Neural crest cell (in vitro differentiated cells): ENCODE data around the gene PTMA. TPM values are rescaled to one million over a fixed set of nuclear protein-coding genes. Genes with fewer than 3 reads are reported as not detected.

Experiments used
- DNase-seq: peaks from one replicate; pipeline ENCODE4 v3.0.0; 2021; ENCODE audit warnings: low read depth, mixed read lengths, low spot score
- H3K27ac Mint-ChIP-seq: one replicate; pipeline ENCODE4 v1.8.0; 2021; ENCODE audit warnings: mild to moderate bottlenecking, mixed read lengths; ENCODE audit not compliant: unreplicated experiment
- H3K27me3 Mint-ChIP-seq: 2 replicates; pipeline ENCODE4 v1.8.0; 2021; ENCODE audit warnings: low read depth, mild to moderate bottlenecking, mixed read lengths
- H3K36me3 Mint-ChIP-seq: 2 replicates; pipeline ENCODE4 v1.8.0; 2021; ENCODE audit warnings: low read depth, mild to moderate bottlenecking, mixed read lengths
- H3K4me1 Mint-ChIP-seq: 2 replicates; pipeline ENCODE4 v1.8.0; 2021; ENCODE audit warnings: mixed read lengths
- H3K4me3 Mint-ChIP-seq: one replicate; pipeline ENCODE4 v1.8.0; 2021; ENCODE audit warnings: mild to moderate bottlenecking, mixed read lengths
- H3K9me3 Mint-ChIP-seq: 2 replicates; pipeline ENCODE4 v1.8.0; 2021; ENCODE audit warnings: mixed read lengths
- CTCF ChIP-seq: fragments of 200-600 bp; sonication (generic); conservative IDR thresholded peaks from 2 replicates; pipeline ENCODE4 v1.5.0; 2021; ENCODE audit warnings: antibody characterized with exemption, mild to moderate bottlenecking
- total RNA-seq: library from RNA; stranded (reverse); gene quantifications from 2 replicates; pipeline ENCODE4 v1.2.1, GENCODE V29; 2021

Gene PTMA
- total RNA-seq, 1 donor from 2014 or later, result 1,415 TPM

- Mint-ChIP-seq H3K4me1 (peaks cover 32% of the 10 kb centered on the region), H3K36me3 (no peaks in the 10 kb centered on the region), H3K9me3 (no peaks in the 10 kb centered on the region), H3K27ac (peak overlapping the region; percentile 70), H3K27me3 (no peaks in the 10 kb centered on the region), H3K4me3 (peak overlapping the region; percentile 50)
- peak; percentile 56 for TF ChIP-seq CTCF
- peak; percentile 76 for DNase-seq
These were observed 21.0 kb upstream of the PTMA start for GRCh38 chr2:231687133-231687852.

- no peak for DNase-seq
- H3K27ac Mint-ChIP-seq, result peak overlapping the region; percentile 67
- peaks cover 26% of the 10 kb centered on the region for H3K4me1 Mint-ChIP-seq
- no peak for TF ChIP-seq CTCF
- H3K4me3 Mint-ChIP-seq, result peak overlapping the region; percentile 50
- H3K9me3 Mint-ChIP-seq, result no peaks in the 10 kb centered on the region
- H3K27me3 Mint-ChIP-seq, result no peaks in the 10 kb centered on the region
- no peaks in the 10 kb centered on the region for H3K36me3 Mint-ChIP-seq
These were observed 20.4 kb upstream of the PTMA start for GRCh38 chr2:231687961-231688360.

- Mint-ChIP-seq H3K4me1 (peaks cover 26% of the 10 kb centered on the region), H3K36me3 (no peaks in the 10 kb centered on the region), H3K27ac (peak overlapping the region; percentile 12), H3K27me3 (no peaks in the 10 kb centered on the region), H3K4me3 (no peak overlapping the region), H3K9me3 (no peaks in the 10 kb centered on the region)
- TF ChIP-seq CTCF, result no peak
- DNase-seq, result no peak
These were observed 19.6 kb upstream of the PTMA start for GRCh38 chr2:231688719-231689118.

- H3K36me3 Mint-ChIP-seq, result no peaks in the 10 kb centered on the region
- TF ChIP-seq CTCF, result no peak
- H3K9me3 Mint-ChIP-seq, result no peaks in the 10 kb centered on the region
- peak overlapping the region; percentile 41 for H3K4me3 Mint-ChIP-seq
- no peak for DNase-seq
- peaks cover 26% of the 10 kb centered on the region for H3K4me1 Mint-ChIP-seq
- no peaks in the 10 kb centered on the region for H3K27me3 Mint-ChIP-seq
- H3K27ac Mint-ChIP-seq, result peak overlapping the region; percentile 12
These were observed 19.0 kb upstream of the PTMA start for GRCh38 chr2:231689124-231689893.

GRCh38 chr2:231691251-231691772 lies 17.0 kb upstream of the PTMA start:
- peaks cover 22% of the 10 kb centered on the region for H3K4me1 Mint-ChIP-seq
- no peaks in the 10 kb centered on the region for H3K9me3 Mint-ChIP-seq
- TF ChIP-seq CTCF, result no peak
- H3K27ac Mint-ChIP-seq, result no peak overlapping the region
- DNase-seq, result no peak
- no peak overlapping the region for H3K4me3 Mint-ChIP-seq
- H3K27me3 Mint-ChIP-seq, result no peaks in the 10 kb centered on the region
- no peaks in the 10 kb centered on the region for H3K36me3 Mint-ChIP-seq
